Right atrium auricular region (tissue), 2 donors: ENCODE measurements around the gene UGT1A7. TPM values are rescaled to one million over a fixed set of nuclear protein-coding genes. Genes with fewer than 3 reads are reported as not detected.

Source experiments
- DNase-seq: peaks from one replicate; pipeline ENCODE4 v3.0.0-alpha.2; 2019; ENCODE audit warnings: low spot score
- H3K27ac ChIP-seq, 2 donors: fragments of 200-600 bp; sonication (generic); 1 replicate in 1 of 2; 2 replicates in 1 of 2; pipeline ENCODE4 v1.5.1; 2016 to 2019
- H3K27me3 ChIP-seq, 2 donors: fragments of 200-600 bp; sonication (generic); one replicate each; pipeline versions ENCODE4 v1.5.1 to v1.6.0; 2017 to 2019
- H3K36me3 ChIP-seq: fragments of 200-600 bp; sonication (generic); one replicate; pipeline ENCODE4 v1.5.1; 2016
- H3K4me1 ChIP-seq, 2 donors: fragments of 200-600 bp; sonication (generic); one replicate each; pipeline versions ENCODE4 v1.5.1 to v1.6.0; 2017 to 2019
- H3K4me3 ChIP-seq, 2 donors: fragments of 200-600 bp; sonication (generic); 1 replicate in 1 of 2; 2 replicates in 1 of 2; pipeline ENCODE4 v1.5.1; 2017 to 2019; ENCODE audit warnings: mild to moderate bottlenecking in 1 of 2, moderate library complexity in 1 of 2
- H3K9me3 ChIP-seq, 2 donors: fragments of 200-600 bp; sonication (generic); one replicate each; pipeline ENCODE4 v1.5.1; 2019
- CTCF ChIP-seq, 2 donors: fragments of 200-600 bp; sonication (generic); IDR thresholded peaks; one replicate each; pipeline ENCODE4 v1.5.1; 2019; ENCODE audit warnings: antibody characterized with exemption in 2 of 2
- total RNA-seq, 2 donors: library from RNA; depleted of rRNA; stranded (reverse); fragments of >200 nt; gene quantifications; one replicate each; pipeline ENCODE4 v1.1.0, GENCODE V29; 2016

UGT1A7 gene
- total RNA-seq, 2 donors from 2014 or later, result not detected

GRCh38 chr2:233816771-233817170 is 135.1 kb downstream of the UGT1A7 start:
- DNase-seq, result no peak
- H3K4me3 ChIP-seq, result no peak overlapping the region

GRCh38 chr2:233817361-233817911 is 135.7 kb downstream of the UGT1A7 start:
- Histone ChIP-seq H3K36me3 (no peaks in the 10 kb centered on the region), H3K27me3 (no peaks in the 10 kb centered on the region), H3K4me3 (no peak overlapping the region), H3K9me3 (peaks cover 0 to 10% of the 10 kb centered on the region in 2 donors), H3K4me1 (no peaks in the 10 kb centered on the region), H3K27ac (no peak overlapping the region)
- no peak for DNase-seq
- TF ChIP-seq CTCF (IDR thresholded peaks at IDR 0.05), result no peak

More at GRCh38 chr2:233816771-233817170, 135.1 kb downstream of the UGT1A7 start:
- H3K27ac ChIP-seq, result no peak overlapping the region
- no peak for TF ChIP-seq CTCF (IDR thresholded peaks at IDR 0.05)
- H3K4me1 ChIP-seq, result no peaks in the 10 kb centered on the region
- no peaks in the 10 kb centered on the region for H3K27me3 ChIP-seq
- H3K9me3 ChIP-seq, result peaks cover 0 to 10% of the 10 kb centered on the region in 2 donors
- no peaks in the 10 kb centered on the region for H3K36me3 ChIP-seq

GRCh38 chr2:233817995-233818638 is 136.4 kb downstream of the UGT1A7 start:
- Histone ChIP-seq H3K4me3 (no peak overlapping the region), H3K9me3 (peaks cover 0 to 10% of the 10 kb centered on the region in 2 donors), H3K36me3 (no peaks in the 10 kb centered on the region), H3K27me3 (no peaks in the 10 kb centered on the region), H3K4me1 (no peaks in the 10 kb centered on the region), H3K27ac (no peak overlapping the region)
- DNase-seq, result no peak
- TF ChIP-seq CTCF (IDR thresholded peaks at IDR 0.05), result no peak

GRCh38 chr2:233818639-233819621 is 137.2 kb downstream of the UGT1A7 start:
- no peak overlapping the region for H3K4me3 ChIP-seq
- H3K4me1 ChIP-seq, result no peaks in the 10 kb centered on the region
- peaks cover 0 to 10% of the 10 kb centered on the region in 2 donors for H3K9me3 ChIP-seq
- TF ChIP-seq CTCF (IDR thresholded peaks at IDR 0.05), result no peak
- no peak overlapping the region for H3K27ac ChIP-seq
- DNase-seq, result no peak
- no peaks in the 10 kb centered on the region for H3K27me3 ChIP-seq
- no peaks in the 10 kb centered on the region for H3K36me3 ChIP-seq

GRCh38 chr2:233819884-233820773 is 138.4 kb downstream of the UGT1A7 start:
- no peaks in the 10 kb centered on the region for H3K4me1 ChIP-seq
- no peak for DNase-seq
- no peak overlapping the region for H3K27ac ChIP-seq
- H3K36me3 ChIP-seq, result no peaks in the 10 kb centered on the region
- H3K4me3 ChIP-seq, result no peak overlapping the region
- H3K27me3 ChIP-seq, result no peaks in the 10 kb centered on the region
- H3K9me3 ChIP-seq, result peaks cover 0 to 10% of the 10 kb centered on the region in 2 donors
- TF ChIP-seq CTCF (IDR thresholded peaks at IDR 0.05), result no peak
